Astrocyte of the cerebellum (primary cell): ENCODE measurements around the gene SULT1A2.
"Not testable (repeated sequence)": the region's sequence is repeated elsewhere in the genome, so short reads cannot be mapped to it uniquely, and the experiment has no call there.

Experiments
- DNase-seq: peaks from one replicate; pipeline ENCODE4 v3.0.0-alpha.2; 2011; ENCODE audit warnings: low read depth
- H3K4me3 ChIP-seq: 2 replicates; pipeline ENCODE4 v1.5.1; 2011; ENCODE audit warnings: mild to moderate bottlenecking, low read depth, low read length, moderate library complexity
- in situ Hi-C: cut with HindIII; loops from 2 replicates; pipeline ENCODE4 v1.10.0; 2017; ENCODE audit warnings: low sequenced_read_pairs
- TF ChIP-seq, protein P1 (sequence below): IDR thresholded peaks from 2 replicates; pipeline ENCODE4 v1.5.1; 2012; ENCODE audit warnings: low read length, low read depth, moderate library complexity, mild to moderate bottlenecking; ENCODE audit errors: missing control alignments

Gene SULT1A2

GRCh38 chr16:28573738-28574718 is 22.8 kb downstream of the SULT1A2 start:
- TF ChIP-seq, protein P1, sequence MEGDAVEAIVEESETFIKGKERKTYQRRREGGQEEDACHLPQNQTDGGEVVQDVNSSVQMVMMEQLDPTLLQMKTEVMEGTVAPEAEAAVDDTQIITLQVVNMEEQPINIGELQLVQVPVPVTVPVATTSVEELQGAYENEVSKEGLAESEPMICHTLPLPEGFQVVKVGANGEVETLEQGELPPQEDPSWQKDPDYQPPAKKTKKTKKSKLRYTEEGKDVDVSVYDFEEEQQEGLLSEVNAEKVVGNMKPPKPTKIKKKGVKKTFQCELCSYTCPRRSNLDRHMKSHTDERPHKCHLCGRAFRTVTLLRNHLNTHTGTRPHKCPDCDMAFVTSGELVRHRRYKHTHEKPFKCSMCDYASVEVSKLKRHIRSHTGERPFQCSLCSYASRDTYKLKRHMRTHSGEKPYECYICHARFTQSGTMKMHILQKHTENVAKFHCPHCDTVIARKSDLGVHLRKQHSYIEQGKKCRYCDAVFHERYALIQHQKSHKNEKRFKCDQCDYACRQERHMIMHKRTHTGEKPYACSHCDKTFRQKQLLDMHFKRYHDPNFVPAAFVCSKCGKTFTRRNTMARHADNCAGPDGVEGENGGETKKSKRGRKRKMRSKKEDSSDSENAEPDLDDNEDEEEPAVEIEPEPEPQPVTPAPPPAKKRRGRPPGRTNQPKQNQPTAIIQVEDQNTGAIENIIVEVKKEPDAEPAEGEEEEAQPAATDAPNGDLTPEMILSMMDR, result no peak
- in situ Hi-C loops, result no loop called here
- DNase-seq, result no peak
- no peak overlapping the region for H3K4me3 ChIP-seq

- H3K4me3 ChIP-seq, result no peak overlapping the region
- TF ChIP-seq, protein P1, result no peak
- in situ Hi-C loops, result no loop called here
- no peak for DNase-seq
Measured at GRCh38 chr16:28572696-28573510, 23.9 kb downstream of the SULT1A2 start.

GRCh38 chr16:28569968-28570752 is 26.7 kb downstream of the SULT1A2 start:
- H3K4me3 ChIP-seq, result no peak overlapping the region
- TF ChIP-seq, protein P1, result no peak
- DNase-seq, result no peak
- in situ Hi-C loops, result no loop called here

DNA sequence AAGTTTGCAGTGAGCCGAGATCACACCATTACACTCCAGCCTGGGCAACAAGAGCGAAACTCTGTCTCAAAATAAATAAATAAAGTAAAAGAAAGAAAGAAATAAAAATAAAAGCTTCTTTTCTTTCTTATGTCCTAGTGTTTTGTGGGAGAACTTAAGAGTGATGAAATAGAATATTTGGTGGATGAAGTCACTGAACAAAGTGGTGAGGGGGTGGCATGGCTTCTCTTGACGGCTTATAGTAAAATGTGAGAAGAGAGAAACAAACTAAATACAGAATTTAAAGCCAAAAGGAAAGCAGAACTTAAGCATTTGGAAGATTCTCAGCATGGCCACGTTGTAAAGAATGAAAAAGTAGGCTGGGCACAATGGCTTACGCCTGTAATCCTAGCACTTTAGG is 27.8 kb downstream of the SULT1A2 start:
- TF ChIP-seq, protein P1, result no peak
- no peak overlapping the region for H3K4me3 ChIP-seq
- no peak for DNase-seq
- in situ Hi-C loops, result no loop called here

DNA sequence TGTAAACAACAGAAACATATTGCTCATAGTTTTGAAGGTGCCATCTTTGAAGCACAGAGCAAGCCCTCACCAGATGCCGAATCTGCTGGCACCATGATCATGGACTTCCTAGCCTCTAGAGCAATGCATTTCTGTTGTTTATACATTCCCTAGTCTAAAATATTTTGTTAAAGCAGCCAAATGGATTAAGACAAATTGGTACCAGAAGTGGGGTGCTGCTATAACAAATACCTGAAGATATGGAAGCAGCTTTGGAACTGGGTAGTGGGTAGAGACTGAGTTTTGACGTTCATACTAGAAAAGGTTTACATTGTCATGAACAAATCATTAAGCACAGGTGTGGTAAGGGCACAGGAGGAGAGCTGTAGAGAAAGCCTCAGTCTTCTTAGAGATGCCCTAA is 29.6 kb downstream of the SULT1A2 start:
- in situ Hi-C loops, result no loop called here
- TF ChIP-seq, protein P1, result no peak
- DNase-seq, result no peak
- H3K4me3 ChIP-seq, result no peak overlapping the region

DNA sequence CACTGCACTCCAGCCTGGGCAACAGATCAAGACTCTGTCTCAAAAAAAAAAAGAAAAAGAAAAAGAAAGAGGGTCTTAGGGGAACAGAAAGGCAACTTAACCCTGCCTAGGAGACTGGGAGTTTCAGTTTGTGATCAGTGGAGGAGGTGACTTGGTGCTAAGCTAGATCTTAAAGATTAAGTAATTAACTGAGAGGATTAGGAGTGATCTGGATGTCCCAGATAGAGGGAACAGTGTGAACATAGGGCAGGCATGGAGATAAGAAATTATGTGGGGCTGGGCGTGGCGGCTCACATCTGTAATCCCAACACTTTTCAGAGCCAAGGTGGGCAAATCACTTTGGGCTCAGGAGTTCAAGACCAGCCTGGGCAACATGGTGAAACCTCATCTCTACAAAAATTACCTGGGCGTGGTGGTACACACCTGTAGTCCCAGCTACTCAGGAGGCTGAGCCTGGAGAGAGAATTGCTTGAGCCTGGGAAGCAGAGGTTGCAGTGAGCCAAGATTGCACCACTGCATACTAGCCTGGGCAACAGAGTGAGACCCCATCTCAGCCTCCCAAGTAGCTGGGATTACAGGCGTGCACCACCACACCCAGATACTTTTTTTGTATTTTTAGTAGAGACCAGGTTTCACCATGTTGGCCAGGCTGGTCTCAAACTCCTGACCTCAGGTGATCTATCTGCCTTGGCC is 30.5 kb downstream of the SULT1A2 start:
- DNase-seq, H3K4me3 ChIP-seq, in situ Hi-C loops: not testable (repeated sequence)
